ENCODE data around the gene SPTBN4. TPM values are rescaled to one million over a fixed set of nuclear protein-coding genes. Genes with fewer than 3 reads are reported as not detected.

SPTBN4 gene
- polyA plus RNA-seq, 1 donor from 2014 or later: 12.7 TPM

GRCh38 chr19:40583283-40583682, 116.5 kb downstream of the SPTBN4 start:
- TF ChIP-seq POLR2AphosphoS5 (IDR thresholded peaks at IDR 0.05) (no peak), REST (IDR thresholded peaks at IDR 0.05; ENCODE audit: borderline replicate concordance) (no peak), TAF1 (IDR thresholded peaks at IDR 0.05; ENCODE audit: low read depth) (no peak), SMC3 (conservative IDR thresholded peaks at IDR 0.05; ENCODE audit: poor library complexity) (no peak), EP300 (conservative IDR thresholded peaks at IDR 0.05; ENCODE audit: poor library complexity, severe bottlenecking) (no peak), EZH2 (IDR thresholded peaks at IDR 0.05; ENCODE audit: borderline replicate concordance, insufficient read depth, low read length, poor library complexity, severe bottlenecking) (no peak), MXI1 (conservative IDR thresholded peaks at IDR 0.05; ENCODE audit: poor library complexity, severe bottlenecking) (no peak), RAD21 (conservative IDR thresholded peaks at IDR 0.05) (no peak)
- TF ChIP-seq, protein P1, sequence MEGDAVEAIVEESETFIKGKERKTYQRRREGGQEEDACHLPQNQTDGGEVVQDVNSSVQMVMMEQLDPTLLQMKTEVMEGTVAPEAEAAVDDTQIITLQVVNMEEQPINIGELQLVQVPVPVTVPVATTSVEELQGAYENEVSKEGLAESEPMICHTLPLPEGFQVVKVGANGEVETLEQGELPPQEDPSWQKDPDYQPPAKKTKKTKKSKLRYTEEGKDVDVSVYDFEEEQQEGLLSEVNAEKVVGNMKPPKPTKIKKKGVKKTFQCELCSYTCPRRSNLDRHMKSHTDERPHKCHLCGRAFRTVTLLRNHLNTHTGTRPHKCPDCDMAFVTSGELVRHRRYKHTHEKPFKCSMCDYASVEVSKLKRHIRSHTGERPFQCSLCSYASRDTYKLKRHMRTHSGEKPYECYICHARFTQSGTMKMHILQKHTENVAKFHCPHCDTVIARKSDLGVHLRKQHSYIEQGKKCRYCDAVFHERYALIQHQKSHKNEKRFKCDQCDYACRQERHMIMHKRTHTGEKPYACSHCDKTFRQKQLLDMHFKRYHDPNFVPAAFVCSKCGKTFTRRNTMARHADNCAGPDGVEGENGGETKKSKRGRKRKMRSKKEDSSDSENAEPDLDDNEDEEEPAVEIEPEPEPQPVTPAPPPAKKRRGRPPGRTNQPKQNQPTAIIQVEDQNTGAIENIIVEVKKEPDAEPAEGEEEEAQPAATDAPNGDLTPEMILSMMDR (IDR thresholded peaks at IDR 0.05; ENCODE audit: poor library complexity, severe bottlenecking): no peak
- no peak overlapping the region for H3K27ac ChIP-seq (ENCODE audit: low read length)

GRCh38 chr19:40584007-40584406, 117.2 kb downstream of the SPTBN4 start:
- Histone ChIP-seq H3K27me3 (ENCODE audit: insufficient read depth, low read depth, low read length) (no peaks in the 10 kb centered on the region), H3K9me3 (ENCODE audit: low read length) (no peaks in the 10 kb centered on the region), H3K9ac (ENCODE audit: low read length) (no peak overlapping the region), H4K20me1 (ENCODE audit: insufficient read depth) (no peaks in the 10 kb centered on the region), H3K4me3 (ENCODE audit: low read length) (no peak overlapping the region), H3K27ac (ENCODE audit: low read length) (no peak overlapping the region), H3F3A (ENCODE audit: insufficient read depth, low read length, poor library complexity, severe bottlenecking) (no peaks in the 10 kb centered on the region), H3K4me2 (ENCODE audit: low read length) (no peak overlapping the region), H2AFZ (ENCODE audit: low read depth, low read length) (no peak overlapping the region), H3K36me3 (ENCODE audit: insufficient read depth, low read length) (no peaks in the 10 kb centered on the region), H3K9me2 (ENCODE audit: insufficient read depth, low read length) (no peaks in the 10 kb centered on the region), H3K79me2 (replicated peaks; ENCODE audit: insufficient read depth, low read length) (no peaks in the 10 kb centered on the region)
- TF ChIP-seq SMC3 (conservative IDR thresholded peaks at IDR 0.05; ENCODE audit: poor library complexity) (no peak), POLR2AphosphoS5 (IDR thresholded peaks at IDR 0.05) (no peak), REST (IDR thresholded peaks at IDR 0.05; ENCODE audit: borderline replicate concordance) (no peak), EP300 (conservative IDR thresholded peaks at IDR 0.05; ENCODE audit: poor library complexity, severe bottlenecking) (no peak), TAF1 (IDR thresholded peaks at IDR 0.05; ENCODE audit: low read depth) (no peak), MXI1 (conservative IDR thresholded peaks at IDR 0.05; ENCODE audit: poor library complexity, severe bottlenecking) (no peak), EZH2 (IDR thresholded peaks at IDR 0.05; ENCODE audit: borderline replicate concordance, insufficient read depth, low read length, poor library complexity, severe bottlenecking) (no peak), RAD21 (conservative IDR thresholded peaks at IDR 0.05) (no peak)
- TF ChIP-seq, protein P1 (IDR thresholded peaks at IDR 0.05; ENCODE audit: poor library complexity, severe bottlenecking): no peak

More at GRCh38 chr19:40583283-40583682, 116.5 kb downstream of the SPTBN4 start:
- Histone ChIP-seq H3K79me2 (replicated peaks; ENCODE audit: insufficient read depth, low read length) (no peaks in the 10 kb centered on the region), H3F3A (ENCODE audit: insufficient read depth, low read length, poor library complexity, severe bottlenecking) (no peaks in the 10 kb centered on the region), H2AFZ (ENCODE audit: low read depth, low read length) (no peak overlapping the region), H3K9me2 (ENCODE audit: insufficient read depth, low read length) (no peaks in the 10 kb centered on the region), H3K4me2 (ENCODE audit: low read length) (no peak overlapping the region), H4K20me1 (ENCODE audit: insufficient read depth) (no peaks in the 10 kb centered on the region), H3K9me3 (ENCODE audit: low read length) (no peaks in the 10 kb centered on the region), H3K4me3 (ENCODE audit: low read length) (no peak overlapping the region), H3K36me3 (ENCODE audit: insufficient read depth, low read length) (no peaks in the 10 kb centered on the region), H3K9ac (ENCODE audit: low read length) (no peak overlapping the region), H3K27me3 (ENCODE audit: insufficient read depth, low read depth, low read length) (no peaks in the 10 kb centered on the region)

Measured in neural cell (in vitro differentiated cells).